ENCODE data around the gene GSG1. TPM values are rescaled to one million over a fixed set of nuclear protein-coding genes. Genes with fewer than 3 reads are reported as not detected.

The GSG1 gene
- total RNA-seq, 1 experiment from 2014 or later: 0.22 TPM

DNA sequence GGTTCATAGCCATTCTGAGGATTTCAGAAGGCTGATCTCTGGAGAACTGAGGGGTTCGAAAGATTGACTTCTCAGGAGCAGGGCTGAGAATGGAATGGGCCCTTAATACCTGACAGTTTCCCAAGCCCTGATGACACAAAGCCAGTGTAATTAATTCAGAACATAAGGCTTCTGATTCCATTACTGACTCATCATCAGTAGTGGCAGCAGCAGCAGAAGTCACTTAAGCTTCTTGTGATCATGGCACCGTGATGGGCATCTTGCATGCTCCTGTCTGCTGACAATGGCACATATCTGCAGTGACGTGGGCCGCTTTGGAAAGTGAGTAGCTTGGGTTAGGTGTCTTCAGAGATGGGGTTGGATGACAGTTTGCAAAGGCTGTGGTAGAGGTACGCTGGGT is 38.2 kb upstream of the GSG1 start:
- no peaks in the 10 kb centered on the region for H3K4me1 ChIP-seq (ENCODE audit: insufficient read depth, low read length)
- H3K9me3 ChIP-seq (ENCODE audit: control insufficient read depth, low read depth, low read length): no peaks in the 10 kb centered on the region
- H3K18ac ChIP-seq (ENCODE audit: insufficient read length, low read depth, low read length): no peak overlapping the region
- H2BK15ac ChIP-seq (ENCODE audit: low read depth, low read length): no peak overlapping the region
- Mint-ChIP-seq H3K4me3 (no peak overlapping the region), H3K27me3 (ENCODE audit: low read depth) (no peaks in the 10 kb centered on the region; the same call in none of the 2 replicates), H3K4me1 (no peaks in the 10 kb centered on the region), H3K36me3 (ENCODE audit: insufficient read depth in 1 of 3, low read depth in 3 of 3) (no peaks in the 10 kb centered on the region), H3K9me3 (no peaks in the 10 kb centered on the region), H3K27ac (no peak overlapping the region)
- H3K27ac ChIP-seq (ENCODE audit: insufficient read length, low read depth, low read length): no peak overlapping the region
- H3K4me2 ChIP-seq (ENCODE audit: insufficient read depth, insufficient read length, low read length): no peak overlapping the region
- no peak overlapping the region for H2BK12ac ChIP-seq (ENCODE audit: insufficient read length, low read depth, low read length)
- DNase-seq: no peak
- no peaks in the 10 kb centered on the region for H3K27me3 ChIP-seq (ENCODE audit: insufficient read depth, low read length)
- no peak overlapping the region for H2BK5ac ChIP-seq (ENCODE audit: insufficient read length, low read length)
- H3K79me1 ChIP-seq (ENCODE audit: insufficient read depth, low read depth, low read length, poor library complexity, severe bottlenecking): no peaks in the 10 kb centered on the region
- no peak overlapping the region for H4K8ac ChIP-seq (replicated peaks; ENCODE audit: insufficient read length, low read depth, low read length)
- H2AFZ ChIP-seq (ENCODE audit: low read length): no peak overlapping the region
- H3K23ac ChIP-seq (ENCODE audit: insufficient read length, low read depth, low read length): no peak overlapping the region
- H3K9ac ChIP-seq (ENCODE audit: extremely low read depth, insufficient read length, low read length): no peak overlapping the region
- no peak overlapping the region for H2BK120ac ChIP-seq (ENCODE audit: low read depth, low read length, poor library complexity, severe bottlenecking)
- no peaks in the 10 kb centered on the region for H4K20me1 ChIP-seq (ENCODE audit: control insufficient read depth, insufficient read depth, insufficient read length)
- H2BK20ac ChIP-seq (ENCODE audit: low read depth, low read length, poor library complexity, severe bottlenecking): no peak overlapping the region
- H3K79me2 ChIP-seq (ENCODE audit: insufficient read depth, low read length): no peaks in the 10 kb centered on the region
- TF ChIP-seq, protein P1, sequence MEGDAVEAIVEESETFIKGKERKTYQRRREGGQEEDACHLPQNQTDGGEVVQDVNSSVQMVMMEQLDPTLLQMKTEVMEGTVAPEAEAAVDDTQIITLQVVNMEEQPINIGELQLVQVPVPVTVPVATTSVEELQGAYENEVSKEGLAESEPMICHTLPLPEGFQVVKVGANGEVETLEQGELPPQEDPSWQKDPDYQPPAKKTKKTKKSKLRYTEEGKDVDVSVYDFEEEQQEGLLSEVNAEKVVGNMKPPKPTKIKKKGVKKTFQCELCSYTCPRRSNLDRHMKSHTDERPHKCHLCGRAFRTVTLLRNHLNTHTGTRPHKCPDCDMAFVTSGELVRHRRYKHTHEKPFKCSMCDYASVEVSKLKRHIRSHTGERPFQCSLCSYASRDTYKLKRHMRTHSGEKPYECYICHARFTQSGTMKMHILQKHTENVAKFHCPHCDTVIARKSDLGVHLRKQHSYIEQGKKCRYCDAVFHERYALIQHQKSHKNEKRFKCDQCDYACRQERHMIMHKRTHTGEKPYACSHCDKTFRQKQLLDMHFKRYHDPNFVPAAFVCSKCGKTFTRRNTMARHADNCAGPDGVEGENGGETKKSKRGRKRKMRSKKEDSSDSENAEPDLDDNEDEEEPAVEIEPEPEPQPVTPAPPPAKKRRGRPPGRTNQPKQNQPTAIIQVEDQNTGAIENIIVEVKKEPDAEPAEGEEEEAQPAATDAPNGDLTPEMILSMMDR (conservative IDR thresholded peaks at IDR 0.05): no peak
- H3K14ac ChIP-seq (ENCODE audit: insufficient read depth, low read length): no peak overlapping the region
- H3T11ph ChIP-seq (ENCODE audit: low read length): no peak overlapping the region
- no peaks in the 10 kb centered on the region for H3K23me2 ChIP-seq (ENCODE audit: insufficient read length, low read depth, low read length, poor library complexity, severe bottlenecking)
- H4K91ac ChIP-seq (ENCODE audit: insufficient read length, low read depth, low read length): no peak overlapping the region
- no peak overlapping the region for H4K5ac ChIP-seq (ENCODE audit: insufficient read length, low read depth, low read length)
- H3K56ac ChIP-seq (ENCODE audit: insufficient read length, low read depth, low read length): no peak overlapping the region
- H2AK5ac ChIP-seq (ENCODE audit: insufficient read length, low read length): no peak overlapping the region
- WGBS (ENCODE audit: extremely low coverage, insufficient read length, low lambda C conversion rate): no CpG with 5 or more reads among the region's 5 CpGs
- no peak overlapping the region for H3K4ac ChIP-seq (ENCODE audit: low read depth, low read length)
